Smooth muscle cell (in vitro differentiated cells): ENCODE measurements around the gene IL20. TPM values are rescaled to one million over a fixed set of nuclear protein-coding genes. Genes with fewer than 3 reads are reported as not detected.

Experiments used
- DNase-seq: peaks from one replicate; lab custom pipeline; 2025; ENCODE audit not compliant: unreplicated experiment; lab: John Stamatoyannopoulos, UW
- H2AFZ ChIP-seq: fragments of 200-600 bp; sonication (generic); 2 replicates; pipeline ENCODE4 v1.6.0; 2016; ENCODE audit warnings: antibody characterized with exemption, low read depth, mild to moderate bottlenecking
- H3F3A ChIP-seq: fragments of 200-600 bp; sonication (generic); 2 replicates; pipeline ENCODE4 v1.6.0; 2017; ENCODE audit warnings: antibody characterized with exemption, low read depth
- H3K27ac ChIP-seq: fragments of 200-600 bp; sonication (generic); 2 replicates; pipeline ENCODE4 v1.5.1; 2016; ENCODE audit warnings: low read depth, mild to moderate bottlenecking
- H3K27me3 ChIP-seq: fragments of 200-600 bp; sonication (generic); 2 replicates; pipeline ENCODE4 v1.6.1; 2016; ENCODE audit warnings: low read depth, mild to moderate bottlenecking
- H3K36me3 ChIP-seq: fragments of 200-600 bp; sonication (generic); 2 replicates; pipeline ENCODE4 v1.5.1; 2016; ENCODE audit warnings: low read depth
- H3K4me1 ChIP-seq: fragments of 200-600 bp; sonication (generic); 2 replicates; pipeline ENCODE4 v1.5.1; 2016; ENCODE audit warnings: low read depth
- H3K4me2 ChIP-seq: fragments of 200-600 bp; sonication (generic); 2 replicates; pipeline ENCODE4 v1.6.0; 2016; ENCODE audit warnings: mild to moderate bottlenecking
- H3K4me3 ChIP-seq: fragments of 200-600 bp; sonication (generic); 2 replicates; pipeline ENCODE4 v1.5.1; 2016; ENCODE audit warnings: mild to moderate bottlenecking
- H3K79me2 ChIP-seq: fragments of 200-600 bp; sonication (generic); 2 replicates; pipeline ENCODE4 v1.6.0; 2016; ENCODE audit warnings: low read depth, mild to moderate bottlenecking
- H3K9ac ChIP-seq: fragments of 200-600 bp; sonication (generic); 2 replicates; pipeline ENCODE4 v1.6.0; 2016; ENCODE audit warnings: low read depth
- H3K9me3 ChIP-seq: fragments of 200-600 bp; sonication (generic); replicated peaks from 2 replicates; pipeline ENCODE4 v1.5.1; 2016; ENCODE audit warnings: low read depth
- H4K20me1 ChIP-seq: fragments of 200-600 bp; sonication (generic); 2 replicates; pipeline ENCODE4 v1.6.0; 2016; ENCODE audit warnings: low read depth
- CTCF ChIP-seq: fragments of 200-600 bp; sonication (generic); IDR thresholded peaks from 2 replicates; pipeline ENCODE4 v1.5.1; 2017; ENCODE audit warnings: borderline replicate concordance, mild to moderate bottlenecking, antibody characterized with exemption; ENCODE audit not compliant: insufficient read depth, poor library complexity, severe bottlenecking
- WGBS: methylation state at CpG from one replicate; pipeline ENCODE4 v1.1.7; 2016; ENCODE audit warnings: low lambda C conversion rate; 5-methylcytosine and 5-hydroxymethylcytosine counted together
- polyA plus RNA-seq: library from polyadenylated mRNA; unstranded; fragments of >200 nt; fragmentation: Nextera tagmentation; extraction: Ambion mirVana; gene quantifications from 2 replicates; pipeline ENCODE4 v1.2.1, GENCODE V29; 2016
- total RNA-seq: library from RNA; depleted of rRNA; stranded (reverse); fragments of >200 nt; gene quantifications from 2 replicates; pipeline ENCODE4 v1.2.3, GENCODE V29; 2014

Gene IL20
- total and polyA plus RNA-seq, 2 experiments from 2014 or later = not detected

- Histone ChIP-seq H3K36me3 (no peaks in the 10 kb centered on the region), H2AFZ (no peak overlapping the region), H3K27me3 (no peaks in the 10 kb centered on the region), H3K27ac (no peak overlapping the region), H4K20me1 (no peaks in the 10 kb centered on the region), H3K4me2 (peak overlapping the region; percentile 30), H3K4me1 (no peaks in the 10 kb centered on the region), H3K9ac (no peak overlapping the region), H3K4me3 (no peak overlapping the region), H3K79me2 (no peaks in the 10 kb centered on the region), H3F3A (no peaks in the 10 kb centered on the region), H3K9me3 (no peaks in the 10 kb centered on the region)
- TF ChIP-seq CTCF = no peak
- DNase-seq = no peak
- 66% methylated on average over 3 of the region's 3 CpGs for WGBS
Measured at GRCh38 chr1:206834711-206835110, 30.7 kb upstream of the IL20 start.

DNA sequence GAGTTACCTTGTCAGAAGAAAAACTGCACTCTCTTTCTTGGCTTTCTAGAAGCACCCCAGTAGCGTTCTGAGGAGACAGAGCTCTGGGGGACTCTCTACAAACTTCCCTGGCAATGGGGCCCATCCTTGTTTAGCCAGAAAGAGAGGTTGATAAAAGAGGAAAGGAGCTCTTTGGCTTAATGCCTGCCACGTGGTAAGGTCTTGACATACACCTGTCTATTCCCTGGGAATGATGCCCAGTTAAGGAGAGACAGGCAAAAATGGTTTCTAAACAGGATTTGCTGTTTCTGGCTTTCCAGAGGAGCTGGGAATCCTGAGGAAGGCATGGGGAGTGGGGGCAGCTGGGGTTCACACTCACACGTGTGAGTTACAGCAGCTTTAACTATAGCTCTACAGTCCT is 30.2 kb upstream of the IL20 start:
- no peak overlapping the region for H3K4me3 ChIP-seq
- H3F3A ChIP-seq = no peaks in the 10 kb centered on the region
- H3K36me3 ChIP-seq = no peaks in the 10 kb centered on the region
- H3K27me3 ChIP-seq = no peaks in the 10 kb centered on the region
- no peaks in the 10 kb centered on the region for H3K79me2 ChIP-seq
- no peak overlapping the region for H3K27ac ChIP-seq
- no peak overlapping the region for H3K4me2 ChIP-seq
- no peaks in the 10 kb centered on the region for H3K4me1 ChIP-seq
- no peaks in the 10 kb centered on the region for H3K9me3 ChIP-seq
- no peak for TF ChIP-seq CTCF
- H3K9ac ChIP-seq = no peak overlapping the region
- no peaks in the 10 kb centered on the region for H4K20me1 ChIP-seq
- no peak for DNase-seq
- no peak overlapping the region for H2AFZ ChIP-seq
- WGBS = 70% methylated on average over 3 of the region's 3 CpGs

GRCh38 chr1:206836111-206836510 is 29.3 kb upstream of the IL20 start:
- no peaks in the 10 kb centered on the region for H3F3A ChIP-seq
- WGBS = 63% methylated on average over 2 of the region's 2 CpGs
- H4K20me1 ChIP-seq = no peaks in the 10 kb centered on the region
- no peaks in the 10 kb centered on the region for H3K79me2 ChIP-seq
- no peak overlapping the region for H3K4me3 ChIP-seq
- H3K36me3 ChIP-seq = no peaks in the 10 kb centered on the region
- H3K27ac ChIP-seq = no peak overlapping the region
- no peak overlapping the region for H3K9ac ChIP-seq
- TF ChIP-seq CTCF = no peak
- no peak overlapping the region for H3K4me2 ChIP-seq
- no peak overlapping the region for H2AFZ ChIP-seq
- no peaks in the 10 kb centered on the region for H3K27me3 ChIP-seq
- no peaks in the 10 kb centered on the region for H3K4me1 ChIP-seq
- no peaks in the 10 kb centered on the region for H3K9me3 ChIP-seq
- no peak for DNase-seq

- H3K4me2 ChIP-seq = peak overlapping the region; percentile 4
- no peaks in the 10 kb centered on the region for H3K36me3 ChIP-seq
- no peaks in the 10 kb centered on the region for H3K9me3 ChIP-seq
- DNase-seq = no peak
- TF ChIP-seq CTCF = no peak
- WGBS = 75% methylated on average over 4 of the region's 4 CpGs
- H3F3A ChIP-seq = no peaks in the 10 kb centered on the region
- H3K79me2 ChIP-seq = no peaks in the 10 kb centered on the region
- H3K27me3 ChIP-seq = no peaks in the 10 kb centered on the region
- H2AFZ ChIP-seq = no peak overlapping the region
- H3K4me3 ChIP-seq = no peak overlapping the region
- H3K4me1 ChIP-seq = no peaks in the 10 kb centered on the region
- no peaks in the 10 kb centered on the region for H4K20me1 ChIP-seq
- H3K9ac ChIP-seq = no peak overlapping the region
- H3K27ac ChIP-seq = no peak overlapping the region
Measured at GRCh38 chr1:206839006-206839560, 26.3 kb upstream of the IL20 start.
